ENCODE results near the gene GLYAT. TPM values are rescaled to one million over a fixed set of nuclear protein-coding genes. Genes with fewer than 3 reads are reported as not detected.

GLYAT gene
- total RNA-seq, 1 experiment from 2014 or later: 0.39 TPM

- DNase-seq (ENCODE audit: low spot score): no peak
- CTCF ChIA-PET: interaction anchor here (0.6 kb wide), 1 partner anchor 97 kb away, joined by 3 read pairs; the partner anchor contains the start of gene LPXN
- H3K4me3 ChIP-seq (ENCODE audit: low read depth, low read length, poor library complexity, severe bottlenecking): no peak overlapping the region
- H3K4me1 ChIP-seq (ENCODE audit: insufficient read depth, low read length, poor library complexity, severe bottlenecking): no peaks in the 10 kb centered on the region
- no TSS peak for BruUV-seq (replicated peaks)
- POLR2A ChIA-PET (ENCODE audit: low non-redundant PET): no interaction called here
- H3K36me3 ChIP-seq (ENCODE audit: insufficient read depth, low read length, poor library complexity, severe bottlenecking): no peaks in the 10 kb centered on the region
- intact Hi-C loops (cut with micrococcal nuclease; ENCODE audit: unreplicated experiment): no loop called here
- H3K27ac ChIP-seq (ENCODE audit: low read depth, low read length, poor library complexity, severe bottlenecking): no peak overlapping the region
- no peaks in the 10 kb centered on the region for H3K9me3 ChIP-seq (ENCODE audit: low read depth, low read length, poor library complexity, severe bottlenecking)
- TF ChIP-seq CTCF (conservative IDR thresholded peaks at IDR 0.05; ENCODE audit: low read depth, low read length): no peak
- no peak for TF ChIP-seq EZH2 (IDR thresholded peaks at IDR 0.05; ENCODE audit: borderline replicate concordance, low read depth, low read length, poor library complexity, severe bottlenecking)
- H3K27me3 ChIP-seq (replicated peaks; ENCODE audit: insufficient read depth, low read depth, low read length, poor library complexity): no peaks in the 10 kb centered on the region
These were observed 59.6 kb downstream of the GLYAT start for GRCh38 chr11:58671983-58672633.

- Histone ChIP-seq H3K27ac (ENCODE audit: low read depth, low read length, poor library complexity, severe bottlenecking) (no peak overlapping the region), H3K4me3 (ENCODE audit: low read depth, low read length, poor library complexity, severe bottlenecking) (no peak overlapping the region), H3K36me3 (ENCODE audit: insufficient read depth, low read length, poor library complexity, severe bottlenecking) (no peaks in the 10 kb centered on the region), H3K4me1 (ENCODE audit: insufficient read depth, low read length, poor library complexity, severe bottlenecking) (no peaks in the 10 kb centered on the region), H3K9me3 (ENCODE audit: low read depth, low read length, poor library complexity, severe bottlenecking) (no peaks in the 10 kb centered on the region), H3K27me3 (replicated peaks; ENCODE audit: insufficient read depth, low read depth, low read length, poor library complexity) (no peaks in the 10 kb centered on the region)
- BruUV-seq (replicated peaks): no TSS peak
- no peak for DNase-seq (ENCODE audit: low spot score)
- TF ChIP-seq CTCF (conservative IDR thresholded peaks at IDR 0.05; ENCODE audit: low read depth, low read length) (no peak), EZH2 (IDR thresholded peaks at IDR 0.05; ENCODE audit: borderline replicate concordance, low read depth, low read length, poor library complexity, severe bottlenecking) (no peak)
- CTCF ChIA-PET: no interaction called here
- POLR2A ChIA-PET (ENCODE audit: low non-redundant PET): no interaction called here
- intact Hi-C loops (cut with micrococcal nuclease; ENCODE audit: unreplicated experiment): no loop called here
These were observed 71.7 kb downstream of the GLYAT start for GRCh38 chr11:58659910-58660570.

GRCh38 chr11:58659404-58659803 is 72.3 kb downstream of the GLYAT start:
- Histone ChIP-seq H3K9me3 (ENCODE audit: low read depth, low read length, poor library complexity, severe bottlenecking) (no peaks in the 10 kb centered on the region), H3K27me3 (replicated peaks; ENCODE audit: insufficient read depth, low read depth, low read length, poor library complexity) (no peaks in the 10 kb centered on the region), H3K36me3 (ENCODE audit: insufficient read depth, low read length, poor library complexity, severe bottlenecking) (no peaks in the 10 kb centered on the region), H3K4me3 (ENCODE audit: low read depth, low read length, poor library complexity, severe bottlenecking) (no peak overlapping the region), H3K4me1 (ENCODE audit: insufficient read depth, low read length, poor library complexity, severe bottlenecking) (no peaks in the 10 kb centered on the region), H3K27ac (ENCODE audit: low read depth, low read length, poor library complexity, severe bottlenecking) (no peak overlapping the region)
- ChIA-PET POLR2A (ENCODE audit: low non-redundant PET) (no interaction called here), CTCF (no interaction called here)
- no peak for TF ChIP-seq CTCF (conservative IDR thresholded peaks at IDR 0.05; ENCODE audit: low read depth, low read length)
- TF ChIP-seq EZH2 (IDR thresholded peaks at IDR 0.05; ENCODE audit: borderline replicate concordance, low read depth, low read length, poor library complexity, severe bottlenecking): no peak
- DNase-seq (ENCODE audit: low spot score): no peak
- intact Hi-C loops (cut with micrococcal nuclease; ENCODE audit: unreplicated experiment): no loop called here
- BruUV-seq (replicated peaks): no TSS peak

Other genes starting within 250 kb of the GLYAT start
- not detected in 2 replicates for gene OR5B21, start 223.8 kb downstream of the GLYAT start, total RNA-seq (2021)
- gene LPXN, start 156.1 kb downstream of the GLYAT start, total RNA-seq (2021): 3.3 and 3.8 TPM in 2 replicates
- gene ZFP91, start 152.9 kb downstream of the GLYAT start, total RNA-seq (2021): 73.2 and 74.3 TPM in 2 replicates
- 5.1 and 5.5 TPM in 2 replicates for gene CNTF, start 109.3 kb downstream of the GLYAT start, total RNA-seq (2021)
- 0.74 and 1.7 TPM in 2 replicates for gene GLYATL2, start 112.8 kb upstream of the GLYAT start, total RNA-seq (2021)
- gene GLYATL1, start 207.5 kb upstream of the GLYAT start, total RNA-seq (2021): 0.17 TPM in 1 of 2 replicates, not detected in the other

Measured in A673 (cell line).